ENCODE results near the gene PXN. TPM values are rescaled to one million over a fixed set of nuclear protein-coding genes. Genes with fewer than 3 reads are reported as not detected.

Gene PXN
- total and polyA plus RNA-seq, 4 donors: 6.0 to 13.1 (median 12.3) TPM

- no peak for DNase-seq (ENCODE audit: low spot score)
- H3K27ac ChIP-seq (ENCODE audit: low read depth in 1 of 2, low read length in 2 of 2): peak overlapping the region in 1 of 2 donors; percentile 44
- H3K9ac ChIP-seq (ENCODE audit: low read depth in 1 of 2, low read length in 2 of 2): no peak overlapping the region
- H3K4me1 ChIP-seq (ENCODE audit: control insufficient read depth in 4 of 4, insufficient read depth in 4 of 4, low read length in 3 of 4): peaks cover 8 to 35% (median 22%) of the 10 kb centered on the region in 4 donors
- no peaks in the 10 kb centered on the region for H3K27me3 ChIP-seq (ENCODE audit: control insufficient read depth in 4 of 4, insufficient read depth in 4 of 4, low read length in 3 of 4)
- 79% methylated on average over 5 of the region's 5 CpGs for WGBS
- TF ChIP-seq MAX (IDR thresholded peaks at IDR 0.05) (no peak), NR2F2 (IDR thresholded peaks at IDR 0.05) (peak; percentile 88)
- H3K4me3 ChIP-seq (ENCODE audit: low read depth in 1 of 3, low read length in 3 of 3): no peak overlapping the region
- no peaks in the 10 kb centered on the region for H3K36me3 ChIP-seq (ENCODE audit: control insufficient read depth in 4 of 4, insufficient read depth in 3 of 4, low read depth in 1 of 4, low read length in 3 of 4)
- H3K9me3 ChIP-seq (ENCODE audit: control insufficient read depth in 4 of 4, low read length in 3 of 4): no peaks in the 10 kb centered on the region
Observed at GRCh38 chr12:120240495-120240833, 25.1 kb downstream of the PXN start.

- WGBS: 95% methylated on average over 2 of the region's 2 CpGs
- DNase-seq (ENCODE audit: low spot score): no peak
- no peak for TF ChIP-seq FOXA2 (IDR thresholded peaks at IDR 0.05)
- TF ChIP-seq REST (IDR thresholded peaks at IDR 0.05): no peak
- no peak for TF ChIP-seq RXRA (IDR thresholded peaks at IDR 0.05)
- no peak for TF ChIP-seq JUND (IDR thresholded peaks at IDR 0.05)
- no peak for TF ChIP-seq TAF1 (conservative IDR thresholded peaks at IDR 0.05)
- TF ChIP-seq HNF4A (conservative IDR thresholded peaks at IDR 0.05): no peak
- no peak for TF ChIP-seq MAX (IDR thresholded peaks at IDR 0.05)
- TF ChIP-seq HNF4G (IDR thresholded peaks at IDR 0.05): no peak
- TF ChIP-seq ZBTB33 (IDR thresholded peaks at IDR 0.05): no peak
- no peak for TF ChIP-seq RAD21 (IDR thresholded peaks at IDR 0.05)
- no peak for TF ChIP-seq NR2F2 (IDR thresholded peaks at IDR 0.05)
- no peak for TF ChIP-seq EGR1 (IDR thresholded peaks at IDR 0.05; ENCODE audit: low read depth in 2 of 2)
- no peak for TF ChIP-seq YY1 (IDR thresholded peaks at IDR 0.05)
- TF ChIP-seq SP1 (IDR thresholded peaks at IDR 0.05): no peak
- TF ChIP-seq CTCF (IDR thresholded peaks at IDR 0.05; ENCODE audit: low read depth, low read length, missing input control): no peak
- Histone ChIP-seq H3K36me3 (ENCODE audit: control insufficient read depth in 4 of 4, insufficient read depth in 3 of 4, low read depth in 1 of 4, low read length in 3 of 4) (no peaks in the 10 kb centered on the region), H3K27me3 (ENCODE audit: control insufficient read depth in 4 of 4, insufficient read depth in 4 of 4, low read length in 3 of 4) (no peaks in the 10 kb centered on the region), H3K9ac (ENCODE audit: low read depth in 1 of 2, low read length in 2 of 2) (no peak overlapping the region), H3K4me1 (ENCODE audit: control insufficient read depth in 4 of 4, insufficient read depth in 4 of 4, low read length in 3 of 4) (peaks cover 13 to 40% (median 27%) of the 10 kb centered on the region in 4 donors), H3K27ac (ENCODE audit: low read depth in 1 of 2, low read length in 2 of 2) (peak overlapping the region in 1 of 2 donors; percentile 13), H3K9me3 (ENCODE audit: control insufficient read depth in 4 of 4, low read length in 3 of 4) (no peaks in the 10 kb centered on the region), H3K4me3 (ENCODE audit: low read depth in 1 of 3, low read length in 3 of 3) (no peak overlapping the region)
Observed at GRCh38 chr12:120239776-120240494, 25.6 kb downstream of the PXN start.
